HG03280 (cell line): ENCODE data around the gene CPSF2.
"Not testable (repeated sequence)": the region's sequence is repeated elsewhere in the genome, so short reads cannot be mapped to it uniquely, and the experiment has no call there.

Experiments used
- ATAC-seq: cut with Tn5 transposase; IDR thresholded peaks from one replicate; pipeline ENCODE4 v1.9.1; 2021; ENCODE audit warnings: mild to moderate bottlenecking, moderate library complexity; ENCODE audit not compliant: unreplicated experiment

CPSF2 gene

DNA sequence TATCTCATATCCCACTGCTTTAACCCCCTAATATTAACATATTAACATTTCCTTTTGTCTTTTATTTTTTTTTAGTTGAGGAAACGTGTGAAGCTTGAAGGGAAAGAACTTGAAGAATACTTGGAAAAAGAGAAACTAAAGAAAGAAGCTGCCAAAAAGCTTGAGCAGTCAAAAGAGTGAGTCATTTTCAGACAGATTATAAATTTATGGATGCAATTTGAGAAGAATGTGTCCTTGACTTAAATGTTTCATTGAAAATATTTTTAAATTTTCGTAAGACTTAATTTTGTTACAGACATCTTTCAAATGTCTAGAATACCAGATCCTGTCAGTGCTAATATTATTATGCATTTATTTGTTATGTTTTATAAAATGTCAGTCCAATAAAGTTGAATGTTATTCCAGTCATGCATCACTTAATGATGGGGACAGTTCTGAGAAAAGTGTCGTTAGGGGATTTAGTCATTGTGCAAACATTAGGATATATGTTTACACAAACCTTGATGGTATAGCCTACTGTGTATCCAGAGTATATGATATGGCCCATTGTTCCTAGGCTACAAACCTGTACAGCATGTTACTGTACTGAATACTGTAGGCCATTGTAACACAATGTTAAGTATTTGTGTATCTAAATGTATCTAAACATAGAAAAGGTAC lies 32.6 kb downstream of the CPSF2 start:
- no peak for ATAC-seq

- ATAC-seq, result no peak
Observed at GRCh38 chr14:92160619-92161018, 38.9 kb downstream of the CPSF2 start.

- no peak for ATAC-seq
Observed at GRCh38 chr14:92161521-92161920, 39.8 kb downstream of the CPSF2 start.

- ATAC-seq, result no peak
Observed at GRCh38 chr14:92164958-92165357, 43.2 kb downstream of the CPSF2 start.

GRCh38 chr14:92173668-92174067 lies 51.9 kb downstream of the CPSF2 start:
- ATAC-seq, result no peak

DNA sequence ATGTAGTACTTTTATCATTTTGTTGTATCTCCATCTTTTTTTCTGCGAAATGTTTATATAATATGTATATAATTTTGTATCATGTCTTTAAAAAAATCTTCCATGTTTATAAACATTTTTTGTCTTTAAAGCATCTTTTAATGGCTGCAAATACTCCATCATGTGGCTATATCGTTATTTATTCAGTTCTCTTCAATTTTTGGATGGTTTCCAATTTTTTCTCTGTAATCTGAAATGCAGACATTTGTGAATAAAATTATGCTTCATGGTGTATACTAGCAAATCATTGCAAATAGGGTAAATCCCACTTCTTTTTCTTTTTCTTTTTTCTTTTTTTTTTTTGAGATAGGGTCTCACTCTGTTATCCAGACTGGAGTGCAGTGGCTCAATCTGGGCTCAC lies 54.0 kb downstream of the CPSF2 start:
- no peak for ATAC-seq

- no peak for ATAC-seq
Observed at GRCh38 chr14:92176476-92176875, 54.7 kb downstream of the CPSF2 start.

GRCh38 chr14:92179178-92179577 lies 57.4 kb downstream of the CPSF2 start:
- not testable (repeated sequence) for ATAC-seq

GRCh38 chr14:92185559-92185958 lies 63.8 kb downstream of the CPSF2 start:
- no peak for ATAC-seq

DNA sequence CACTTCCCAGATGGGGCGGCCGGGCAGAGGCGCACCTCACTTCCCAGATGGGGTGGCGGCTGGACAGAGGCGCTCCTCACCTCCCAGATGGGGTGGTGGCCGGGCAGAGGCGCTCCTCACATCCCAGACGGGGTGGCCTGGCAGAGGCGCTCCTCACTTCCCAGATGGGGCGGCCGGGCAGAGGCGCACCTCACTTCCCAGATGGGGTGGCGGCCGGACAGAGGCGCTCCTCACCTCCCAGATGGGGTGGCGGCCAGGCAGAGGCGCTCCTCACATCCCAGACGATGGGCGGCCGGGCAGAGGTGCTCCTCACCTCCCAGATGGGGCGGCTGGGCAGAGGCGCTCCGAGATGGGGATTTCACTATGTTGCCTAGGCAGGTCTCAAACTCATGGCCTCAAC lies 65.8 kb downstream of the CPSF2 start:
- not testable (repeated sequence) for ATAC-seq

- ATAC-seq, result no peak
Observed at GRCh38 chr14:92190768-92191167, 69.0 kb downstream of the CPSF2 start.

- no peak for ATAC-seq
Observed at GRCh38 chr14:92198804-92199203, 77.0 kb downstream of the CPSF2 start.

DNA sequence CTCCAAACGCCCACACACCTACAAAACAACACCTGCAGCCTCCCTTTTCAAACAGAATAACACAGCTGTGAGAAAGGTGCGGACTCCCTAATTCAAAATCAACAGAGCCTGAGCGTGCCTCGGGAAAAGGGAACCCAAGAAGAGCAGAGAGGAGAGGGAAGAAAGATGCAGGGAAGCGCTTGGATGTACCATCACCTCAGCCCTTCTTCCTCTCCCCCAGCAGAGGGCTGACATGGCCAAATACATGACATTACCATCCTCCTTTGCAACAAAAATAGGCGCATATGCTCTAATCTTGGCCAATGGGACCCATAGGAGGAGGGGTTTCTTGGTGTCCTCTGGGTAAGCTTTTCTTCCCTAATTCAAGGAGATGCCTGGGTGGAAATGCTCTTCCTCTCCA lies 78.0 kb downstream of the CPSF2 start:
- ATAC-seq, result no peak

GRCh38 chr14:92203116-92203515 lies 81.3 kb downstream of the CPSF2 start:
- no peak for ATAC-seq

- no peak for ATAC-seq
Observed at GRCh38 chr14:92204792-92205191, 83.0 kb downstream of the CPSF2 start.

GRCh38 chr14:92207012-92207927 lies 85.5 kb downstream of the CPSF2 start:
- ATAC-seq, result no peak

DNA sequence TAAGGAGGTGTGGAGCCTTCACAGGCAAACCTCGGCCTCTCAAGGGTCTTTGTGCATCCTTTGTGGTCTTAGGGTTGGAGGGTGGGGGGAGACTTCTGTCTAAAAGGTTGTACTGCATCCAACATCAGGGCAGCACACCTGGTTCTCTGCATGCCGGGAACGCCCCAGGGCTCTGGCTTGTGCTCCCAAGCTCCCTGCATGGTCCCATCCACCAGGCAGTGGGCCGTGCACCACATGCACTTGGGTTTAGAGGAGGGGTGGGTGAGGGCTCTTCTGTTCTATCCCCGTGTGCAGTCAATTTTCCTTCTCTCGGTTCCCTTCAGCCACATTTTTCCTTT lies 86.1 kb downstream of the CPSF2 start:
- no peak for ATAC-seq

- no peak for ATAC-seq
Observed at GRCh38 chr14:92209141-92209540, 87.4 kb downstream of the CPSF2 start.

DNA sequence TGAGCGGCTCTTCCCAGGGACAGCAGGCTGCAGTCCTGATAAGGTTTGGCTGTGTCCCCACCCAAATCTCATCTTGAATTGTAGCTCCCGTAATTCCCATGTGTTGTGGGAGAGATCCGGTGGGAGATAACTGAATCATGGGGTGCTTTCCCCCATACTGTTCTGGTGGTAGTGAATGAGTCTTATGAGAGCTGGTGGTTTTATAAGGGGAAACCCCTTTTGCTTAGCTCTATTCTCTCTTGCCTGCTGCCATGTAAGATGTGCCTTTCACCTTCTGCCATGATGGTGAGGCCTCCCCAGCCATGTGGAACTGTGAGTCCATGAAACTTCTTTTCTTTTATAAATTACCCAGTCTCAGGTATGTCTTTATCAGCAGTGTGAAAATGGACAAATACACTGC lies 91.4 kb downstream of the CPSF2 start:
- not testable (repeated sequence) for ATAC-seq

DNA sequence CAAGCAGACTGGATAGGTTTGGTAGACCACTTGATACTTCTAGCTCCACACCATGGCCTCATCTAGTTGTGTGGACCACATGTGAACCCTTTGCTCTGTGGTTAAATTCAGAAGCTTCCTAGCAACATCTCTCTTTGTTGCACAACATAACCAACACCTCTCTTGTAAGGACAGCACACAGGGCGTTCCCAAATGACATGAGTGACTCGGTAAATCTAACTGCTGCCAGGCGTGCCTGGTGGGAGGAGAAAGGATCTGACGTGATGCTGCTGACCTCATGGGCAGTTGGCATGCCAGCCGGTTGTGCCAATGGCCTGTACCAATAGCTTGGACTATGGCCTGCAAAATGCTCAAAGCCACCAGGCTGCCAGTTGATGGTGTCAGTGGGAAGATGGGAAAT lies 93.8 kb downstream of the CPSF2 start:
- no peak for ATAC-seq

GRCh38 chr14:92217936-92218335 lies 96.2 kb downstream of the CPSF2 start:
- no peak for ATAC-seq
